ENCODE data around the gene TTC23L. TPM values are rescaled to one million over a fixed set of nuclear protein-coding genes. Genes with fewer than 3 reads are reported as not detected.

Gene TTC23L
- total and polyA plus RNA-seq, 2 of the 8 experiments (the other 6 are each of a cell fraction or from before 2014, with no cell fraction given) = 1.1 to 2.4 TPM

- ChIA-PET POLR2A (ENCODE audit: partially characterized antibody) (interaction anchor here (1.6 kb wide), 1 partner anchor 12 kb away, joined by 3 read pairs; no protein-coding TSS in a partner anchor), CTCF (ENCODE audit: partially characterized antibody) (interaction anchor here (1.0 kb wide), 1 partner anchor 52 kb away, joined by 4 read pairs; no protein-coding TSS in a partner anchor)
- no peaks in the 10 kb centered on the region for H3K27me3 ChIP-seq (replicated peaks in 1 of 4; ENCODE audit: control insufficient read depth in 3 of 4, extremely low read depth in 1 of 4, insufficient read depth in 3 of 4, low read length in 3 of 4)
- H3K56ac ChIP-seq (replicated peaks; ENCODE audit: insufficient read length, low read depth, low read length) = no peak overlapping the region
- H3K4me2 ChIP-seq (ENCODE audit: insufficient read depth in 1 of 2, low read depth in 2 of 2, low read length in 2 of 2) = no peak overlapping the region
- no peak for FAIRE-seq
- no peak overlapping the region for H2BK120ac ChIP-seq (replicated peaks; ENCODE audit: low read depth, low read length)
- no peak overlapping the region for H3K4ac ChIP-seq (replicated peaks; ENCODE audit: insufficient read length, low read depth, low read length)
- no peak overlapping the region for H3K27ac ChIP-seq (ENCODE audit: low read depth, low read length)
- peaks cover 0 to 69% of the 10 kb centered on the region in 2 experiments; a peak in 2 of 4 replicates for H3K79me2 ChIP-seq (ENCODE audit: control insufficient read depth in 1 of 2, insufficient read depth in 2 of 2, low read length in 2 of 2)
- no peak overlapping the region for H2BK5ac ChIP-seq (ENCODE audit: low read depth, low read length)
- 88% methylated on average over 1 of the region's 1 CpG; no CpG with 5 or more reads in 1 of the 2 experiments for WGBS, 2 experiments (ENCODE audit: extremely low coverage in 1 of 2, insufficient coverage in 1 of 2, insufficient read length in 1 of 2, insufficient replicate concordance in 2 of 2, low coverage in 1 of 2, low lambda C conversion rate in 2 of 2, missing lambda C conversion rate in 1 of 2)
- H3K23ac ChIP-seq (ENCODE audit: insufficient read length) = no peak overlapping the region
- no peak for DNase-seq (ENCODE audit: low read depth in 1 of 2, low spot score in 2 of 2)
- no peak overlapping the region for H2AFZ ChIP-seq (ENCODE audit: low read length)
- no peak overlapping the region for H4K5ac ChIP-seq (ENCODE audit: insufficient read length, low read depth, low read length)
- peaks cover 13% of the 10 kb centered on the region in 2 experiments for H3K9me3 ChIP-seq (ENCODE audit: insufficient read depth in 2 of 2, low read depth in 1 of 2, low read length in 1 of 2)
- H3K36me3 ChIP-seq (ENCODE audit: control insufficient read depth in 2 of 4, insufficient read depth in 4 of 4, low read length in 3 of 4) = peaks cover 0 to 16% (median 8%) of the 10 kb centered on the region in 4 experiments; a peak in 4 of 8 replicates
- no peak overlapping the region for H3K4me3 ChIP-seq (ENCODE audit: extremely low read depth in 1 of 4, insufficient read depth in 2 of 4, low read depth in 3 of 4, low read length in 4 of 4)
- H4K20me1 ChIP-seq (replicated peaks in 1 of 2; ENCODE audit: control insufficient read depth in 1 of 2, insufficient read depth in 2 of 2, low read length in 2 of 2) = peaks cover 3 to 4% of the 10 kb centered on the region in 2 experiments
- no peak overlapping the region for H3K9ac ChIP-seq (replicated peaks in 1 of 4; ENCODE audit: extremely low read depth in 1 of 4, low read depth in 3 of 4, low read length in 3 of 4)
- no peak overlapping the region for H2BK12ac ChIP-seq (ENCODE audit: low read depth, low read length)
- no peak overlapping the region for H2BK20ac ChIP-seq (ENCODE audit: low read length)
- H4K8ac ChIP-seq (ENCODE audit: extremely low read depth, insufficient read depth, low read length) = no peak overlapping the region
- no peak overlapping the region for H3K14ac ChIP-seq (ENCODE audit: insufficient read length)
- no peak overlapping the region for H3K18ac ChIP-seq (ENCODE audit: extremely low read depth, low read length)
- no peak overlapping the region for H2BK15ac ChIP-seq (ENCODE audit: low read length)
- no peaks in the 10 kb centered on the region for H3K79me1 ChIP-seq (ENCODE audit: low read depth, low read length)
- H3K23me2 ChIP-seq (ENCODE audit: low read depth, low read length) = no peaks in the 10 kb centered on the region
- H3K4me1 ChIP-seq (replicated peaks in 1 of 4; ENCODE audit: control insufficient read depth in 3 of 4, insufficient read depth in 4 of 4, low read length in 3 of 4) = peaks cover 0 to 4% (median 0%) of the 10 kb centered on the region in 4 experiments; a peak in 1 of 7 replicates
- no peak overlapping the region for H2AK5ac ChIP-seq (ENCODE audit: low read depth, low read length)
- H4K91ac ChIP-seq (replicated peaks; ENCODE audit: insufficient read length, low read length) = no peak overlapping the region
- no peak for TF ChIP-seq HDAC6 (IDR thresholded peaks at IDR 0.05; ENCODE audit: low read depth, low read length)
- TF ChIP-seq SP4 (IDR thresholded peaks at IDR 0.05; ENCODE audit: low read length) = no peak
- TF ChIP-seq CTCF (IDR thresholded peaks at IDR 0.05; ENCODE audit: control extremely low read depth in 1 of 3, insufficient read depth in 1 of 3, low read depth in 1 of 3, low read length in 3 of 3) = no peak
- TF ChIP-seq RXRA (IDR thresholded peaks at IDR 0.05; ENCODE audit: insufficient read depth, low read depth, low read length) = no peak
- no peak for TF ChIP-seq SAP30 (IDR thresholded peaks at IDR 0.05; ENCODE audit: insufficient read depth, insufficient replicate concordance, low read length)
- no peak for TF ChIP-seq TAF1 (IDR thresholded peaks at IDR 0.05; ENCODE audit: low read depth, low read length)
- no peak for TF ChIP-seq TEAD4 (IDR thresholded peaks at IDR 0.05; ENCODE audit: low read depth, low read length)
- TF ChIP-seq EGR1 (IDR thresholded peaks at IDR 0.05; ENCODE audit: borderline replicate concordance, low read depth, low read length) = no peak
- TF ChIP-seq EP300 (IDR thresholded peaks at IDR 0.05; ENCODE audit: borderline replicate concordance in 1 of 2, low read depth in 2 of 2, low read length in 2 of 2) = no peak
- TF ChIP-seq HDAC2 (IDR thresholded peaks at IDR 0.05; ENCODE audit: borderline replicate concordance in 1 of 2, low read depth in 2 of 2, low read length in 2 of 2) = no peak
Measured at GRCh38 chr5:34790069-34790468, 48.9 kb upstream of the TTC23L start.

Measured in H1 (cell line).